Heart left ventricle (tissue), 16 donors: ENCODE data around the gene TPSB2. TPM values are rescaled to one million over a fixed set of nuclear protein-coding genes. Genes with fewer than 3 reads are reported as not detected.
"Not testable (repeated sequence)": the region's sequence is repeated elsewhere in the genome, so short reads cannot be mapped to it uniquely, and the experiment has no call there.

Experiments
- ATAC-seq, 4 donors: fragments of 200-7000 bp; cut with Tn5 transposase; one replicate each; pipeline ENCODE4 v1.9.1; 2020 to 2022; ENCODE audit warnings: moderate library complexity in 4 of 4, mild to moderate bottlenecking in 3 of 4, moderate number of reproducible peaks in 1 of 4
- DNase-seq, 5 donors: peaks; one replicate each; pipeline ENCODE4 v3.0.0-alpha.2; 2020
- H3K27ac ChIP-seq, 12 donors: fragments of 200-600 bp; sonication (generic) in 4 of 12; one replicate each; pipeline versions ENCODE4 v1.5.0 to v1.8.0; 2016 to 2022; ENCODE audit warnings: mild to moderate bottlenecking in 2 of 12
- H3K27me3 ChIP-seq, 9 donors: fragments of 200-600 bp; sonication (generic) in 2 of 9; one replicate each; pipeline versions ENCODE4 v1.5.1 to v1.8.0; 2016 to 2022; ENCODE audit warnings: mild to moderate bottlenecking in 3 of 9
- H3K36me3 ChIP-seq, 9 donors: fragments of 200-600 bp; sonication (generic) in 2 of 9; one replicate each; pipeline versions ENCODE4 v1.5.0 to v1.8.0; 2018 to 2022; ENCODE audit warnings: mild to moderate bottlenecking in 2 of 9
- H3K4me1 ChIP-seq, 12 donors: fragments of 200-600 bp; sonication (generic) in 4 of 12; one replicate each; pipeline versions ENCODE4 v1.5.0 to v1.8.0; 2016 to 2022; ENCODE audit warnings: mild to moderate bottlenecking in 3 of 12
- H3K4me3 ChIP-seq, 12 donors: fragments of 200-600 bp; sonication (generic) in 4 of 12; one replicate each; pipeline versions ENCODE4 v1.5.0 to v1.8.0; 2017 to 2022; ENCODE audit warnings: mild to moderate bottlenecking in 9 of 12, moderate library complexity in 4 of 12
- H3K9me3 ChIP-seq, 12 donors: fragments of 200-600 bp; sonication (generic) in 4 of 12; one replicate each; pipeline versions ENCODE4 v1.5.0 to v1.8.0; 2016 to 2022; ENCODE audit warnings: mild to moderate bottlenecking in 1 of 12
- POLR2A ChIP-seq, 2 donors: fragments of 450-650 bp; IDR thresholded peaks; one replicate each; pipeline ENCODE4 v1.6.1; 2017; ENCODE audit warnings: antibody characterized with exemption in 2 of 2, mild to moderate bottlenecking in 2 of 2, moderate library complexity in 2 of 2
- WGBS, 4 donors: extraction: QIAGEN DNeasy Blood & Tissue Kit in 2 of 4; methylation state at CpG; one replicate each; pipeline versions ENCODE4 v1.1.5 to v1.1.7; 2013 to 2018; 5-methylcytosine and 5-hydroxymethylcytosine counted together
- intact Hi-C, 10 donors: fragments of 100-400 bp; cut with DNase I; formaldehyde crosslinking; loops; one replicate each; pipeline versions ENCODE4 v1.11.1 to v1.14.2; 2022
- polyA plus RNA-seq, 2 donors: library from polyadenylated mRNA; stranded (reverse); fragments of 200-250 nt; gene quantifications; one replicate each; pipeline ENCODE4 v1.2.3, GENCODE V29; 2013
- total RNA-seq, 9 donors: library from RNA; depleted of rRNA in 2 of 9; stranded (reverse); fragments of >200 nt in 2 of 9; fragmentation: NEBNext Ultra II Directional in 3 of 9; extraction: Animal tissue kit (Norgen Biotek cat#: 25700) in 3 of 9; gene quantifications; one replicate each; pipeline versions ENCODE4 v1.1.0 to v1.2.4, GENCODE V29; 2016 to 2023
- TF ChIP-seq, protein P1 (sequence below), 12 donors: fragments of 200-600 bp; sonication (generic) in 4 of 12; IDR thresholded peaks; one replicate each; pipeline versions ENCODE4 v1.5.0 to v1.8.0; 2018 to 2022; ENCODE audit warnings: antibody characterized with exemption in 12 of 12, mild to moderate bottlenecking in 5 of 12
- donor health status: ischemic (EF 13 %, LVEDD 7.1; RV severe dilation, severe dysfunction).
- donor health status: healthy with polysubstance abuse.
- donor health status: DM: no; HTN: yes; CAD: no.
- donor health status: DM: no; HTN: no; CAD: no.
- donor health status: ischemic (EF 25% LVEDD 6.9; RV normal size, moderate dysfunction).
- donor health status: ischemic (EF 25% LVEDD 5.7; RV mildly dilated, moderate dysfunction).
- donor health status: healthy.
- donor health status: DM: yes; HTN: yes; CAD: no.
- donor health status: ischemic (EF 35%, LVEDD 5.7; RV mildly dilated, moderate dysfunction).
- donor health status: nonischemic (EF 11% LVEDD 7.7; RV severe dilation, severe dysfunction).
- donor health status: DM: yes; HTN: yes; CAD: no.
- donor health status: PGD.
- donor health status: ischemic (EF 29% LVEDD 5.4; RV normal size, mild dysfunction).
- donor health status: nonischemic (EF 23%, LVEDD 6.1; RV moderate dilation, normal function).

Gene TPSB2
- total and polyA plus RNA-seq, 11 donors = 2.0 to 18.1 (median 2.3) TPM; not detected in 1

DNA sequence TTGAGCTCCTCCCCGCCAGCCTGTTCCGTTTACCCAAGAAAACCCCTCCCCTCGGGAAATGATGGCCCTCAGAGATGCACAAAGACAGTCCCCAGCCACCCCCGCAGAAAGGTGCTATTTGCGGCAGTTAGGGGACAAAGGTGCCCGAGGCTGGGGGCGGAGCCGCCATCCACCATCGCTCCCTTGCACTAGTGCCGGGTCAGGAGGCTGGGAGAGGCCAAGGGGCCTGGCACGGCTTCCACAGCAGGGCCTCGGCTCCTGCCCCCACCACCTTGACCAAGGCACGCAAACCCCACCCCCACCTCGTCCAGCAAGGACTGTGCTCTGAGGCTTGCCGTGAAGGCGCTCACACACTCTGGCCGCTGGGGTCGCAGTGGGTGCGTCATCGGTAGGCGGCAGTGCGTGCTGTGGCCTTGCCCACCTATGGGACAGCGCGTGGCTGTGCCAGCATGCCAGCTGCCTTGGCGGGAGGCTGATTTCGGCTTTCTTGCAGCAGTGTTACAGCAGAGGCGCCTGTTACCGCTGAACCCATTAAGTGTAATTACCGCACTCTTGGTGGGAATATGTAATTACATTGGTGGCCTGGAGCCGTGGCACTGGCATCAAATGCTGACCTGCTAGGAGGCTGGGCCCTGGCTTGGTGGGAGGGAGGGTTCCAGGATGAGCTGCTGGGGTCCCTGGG, 36.7 kb downstream of the TPSB2 start:
- no peaks in the 10 kb centered on the region for H3K9me3 ChIP-seq
- no peak overlapping the region for H3K4me3 ChIP-seq
- DNase-seq (no peak), ATAC-seq (no peak)
- peak overlapping the region in 1 of 12 donors; percentile 80 for H3K27ac ChIP-seq
- TF ChIP-seq, protein P1, sequence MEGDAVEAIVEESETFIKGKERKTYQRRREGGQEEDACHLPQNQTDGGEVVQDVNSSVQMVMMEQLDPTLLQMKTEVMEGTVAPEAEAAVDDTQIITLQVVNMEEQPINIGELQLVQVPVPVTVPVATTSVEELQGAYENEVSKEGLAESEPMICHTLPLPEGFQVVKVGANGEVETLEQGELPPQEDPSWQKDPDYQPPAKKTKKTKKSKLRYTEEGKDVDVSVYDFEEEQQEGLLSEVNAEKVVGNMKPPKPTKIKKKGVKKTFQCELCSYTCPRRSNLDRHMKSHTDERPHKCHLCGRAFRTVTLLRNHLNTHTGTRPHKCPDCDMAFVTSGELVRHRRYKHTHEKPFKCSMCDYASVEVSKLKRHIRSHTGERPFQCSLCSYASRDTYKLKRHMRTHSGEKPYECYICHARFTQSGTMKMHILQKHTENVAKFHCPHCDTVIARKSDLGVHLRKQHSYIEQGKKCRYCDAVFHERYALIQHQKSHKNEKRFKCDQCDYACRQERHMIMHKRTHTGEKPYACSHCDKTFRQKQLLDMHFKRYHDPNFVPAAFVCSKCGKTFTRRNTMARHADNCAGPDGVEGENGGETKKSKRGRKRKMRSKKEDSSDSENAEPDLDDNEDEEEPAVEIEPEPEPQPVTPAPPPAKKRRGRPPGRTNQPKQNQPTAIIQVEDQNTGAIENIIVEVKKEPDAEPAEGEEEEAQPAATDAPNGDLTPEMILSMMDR (IDR thresholded peaks at IDR 0.05) = no peak
- TF ChIP-seq POLR2A (IDR thresholded peaks at IDR 0.05) = no peak
- intact Hi-C loops = loop anchor here in 3 of 10 donors (2.0 to 10.0 kb wide), 3 partner anchors 84 to 378 kb away; no protein-coding TSS in a partner anchor
- H3K36me3 ChIP-seq = no peaks in the 10 kb centered on the region
- peaks cover 0 to 9% (median 0%) of the 10 kb centered on the region in 9 donors for H3K27me3 ChIP-seq
- WGBS, 4 donors = 76 to 79% (median 77%) methylated on average over 20 to 30 of the region's 30 CpGs
- H3K4me1 ChIP-seq = peaks cover 0 to 6% (median 0%) of the 10 kb centered on the region in 12 donors

DNA sequence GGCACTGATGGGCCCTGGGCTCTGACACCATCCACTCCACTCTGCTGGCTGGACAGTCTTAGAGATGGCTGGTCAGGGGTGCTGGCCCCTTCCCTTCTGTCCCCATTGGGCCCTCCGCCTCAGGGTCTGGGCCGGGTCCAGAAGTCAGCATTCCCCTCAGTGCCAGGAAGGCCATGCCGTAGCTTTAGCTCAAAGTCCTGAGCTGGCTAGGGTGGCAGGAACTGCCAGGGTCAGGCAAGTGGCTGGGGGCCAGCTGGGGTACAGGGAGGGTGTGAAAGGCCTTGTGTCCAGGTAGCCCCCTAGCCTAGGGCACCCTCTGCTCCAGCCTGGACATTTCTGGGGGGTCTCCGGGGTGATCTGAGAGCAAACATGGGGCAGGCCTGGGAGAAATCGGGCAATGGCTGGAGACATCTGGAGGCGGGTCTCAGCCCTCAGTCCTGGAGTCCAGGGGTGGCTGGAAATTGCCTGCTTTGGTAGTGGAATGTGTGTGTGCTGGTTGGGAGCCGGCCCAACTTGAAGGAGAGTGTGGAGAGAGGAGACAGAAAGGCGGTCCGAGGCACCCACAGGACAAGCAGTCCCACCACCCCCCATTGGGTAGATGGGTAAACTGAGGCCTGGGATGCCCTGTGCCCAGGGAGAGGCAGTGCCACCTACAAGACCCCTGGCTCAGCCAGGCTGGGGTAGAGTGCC, 37.5 kb downstream of the TPSB2 start:
- H3K4me1 ChIP-seq = peaks cover 0 to 6% (median 0%) of the 10 kb centered on the region in 12 donors
- H3K9me3 ChIP-seq = no peaks in the 10 kb centered on the region
- peak overlapping the region in 1 of 12 donors; percentile 80 for H3K27ac ChIP-seq
- 69 to 78% (median 73%) methylated on average over 6 to 9 of the region's 9 CpGs for WGBS, 4 donors
- H3K36me3 ChIP-seq = no peaks in the 10 kb centered on the region
- H3K27me3 ChIP-seq = peaks cover 0 to 9% (median 0%) of the 10 kb centered on the region in 9 donors
- H3K4me3 ChIP-seq = no peak overlapping the region
- TF ChIP-seq, protein P1 (IDR thresholded peaks at IDR 0.05) = no peak
- TF ChIP-seq POLR2A (IDR thresholded peaks at IDR 0.05) = no peak
- intact Hi-C loops = loop anchor here in 3 of 10 donors (2.0 to 10.0 kb wide), 3 partner anchors 84 to 378 kb away; no protein-coding TSS in a partner anchor
- DNase-seq = no peak
- no peak for ATAC-seq

DNA sequence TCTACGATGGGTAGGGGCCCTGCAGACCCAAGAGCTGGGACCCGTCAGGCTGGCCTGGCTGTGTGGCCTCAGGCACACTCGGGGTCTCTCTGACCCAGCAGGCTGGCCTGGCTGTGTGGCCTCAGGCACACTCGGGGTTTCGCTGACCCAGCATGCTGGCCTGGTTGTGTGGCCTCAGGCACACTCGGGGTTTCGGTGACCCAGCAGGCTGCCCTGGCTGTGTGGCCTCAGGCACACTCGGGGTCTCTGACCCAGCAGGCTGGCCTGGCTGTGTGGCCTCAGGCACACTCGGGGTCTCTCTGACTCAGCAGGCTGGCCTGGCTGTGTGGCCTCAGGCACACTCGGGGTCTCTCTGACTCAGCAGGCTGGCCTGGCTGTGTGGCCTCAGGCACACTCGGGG, 39.2 kb downstream of the TPSB2 start:
- H3K4me3 ChIP-seq, DNase-seq, H3K9me3 ChIP-seq, H3K27me3 ChIP-seq, ATAC-seq, H3K36me3 ChIP-seq, H3K4me1 ChIP-seq: not testable (repeated sequence)
- intact Hi-C loops = loop anchor here in 1 of 10 donors (10.0 kb wide), 1 partner anchor 376 kb away; no protein-coding TSS in a partner anchor
- H3K27ac ChIP-seq = peak overlapping the region in 1 of 12 donors; percentile 16
- WGBS, 4 donors = 67 to 91% (median 80%) methylated on average over 4 to 11 of the region's 11 CpGs

GRCh38 chr16:1189455-1189854, 40.5 kb downstream of the TPSB2 start:
- 72 to 78% (median 75%) methylated on average over 7 of the region's 7 CpGs for WGBS, 4 donors
- DNase-seq (no peak), ATAC-seq (no peak)
- Histone ChIP-seq H3K27me3 (peaks cover 0 to 2% (median 0%) of the 10 kb centered on the region in 9 donors), H3K4me3 (no peak overlapping the region), H3K36me3 (no peaks in the 10 kb centered on the region), H3K9me3 (no peaks in the 10 kb centered on the region), H3K4me1 (peaks cover 0 to 2% (median 0%) of the 10 kb centered on the region in 12 donors), H3K27ac (peak overlapping the region in 1 of 12 donors; percentile 17)
- intact Hi-C loops = no loop called here
- no peak for TF ChIP-seq POLR2A (IDR thresholded peaks at IDR 0.05)
- TF ChIP-seq, protein P1 (IDR thresholded peaks at IDR 0.05) = no peak
